T-cell (primary cell): ENCODE results near the gene IQGAP1. TPM values are rescaled to one million over a fixed set of nuclear protein-coding genes. Genes with fewer than 3 reads are reported as not detected.
A peak's percentile ranks its signal among the peaks of the same experiment; 100 is the strongest.
"Not testable (repeated sequence)": the region's sequence is repeated elsewhere in the genome, so short reads cannot be mapped to it uniquely, and the experiment has no call there.

Experiments
- ATAC-seq, 4 experiments: fragments of 200-7000 bp in 3 of 4; fragments of 150-1000 bp in 1 of 4; cut with Tn5 transposase; replicated peaks in 1 of 4; 1 replicate in 3 of 4; 2 replicates in 1 of 4; pipeline ENCODE4 v1.10.0; 2021; ENCODE audit warnings: moderate library complexity in 3 of 4, mild to moderate bottlenecking in 2 of 4, moderate number of reproducible peaks in 1 of 4
- CTCF ChIA-PET, 2 donors: fragments of 300-600 bp; sonication (Branson Sonifier 250); formaldehyde crosslinking; loops; one replicate each; lab custom pipeline; 2022; ENCODE audit warnings: antibody characterized with exemption in 2 of 2; lab: Charles Lee
- POLR2A ChIA-PET, 2 donors: fragments of 300-600 bp; sonication (Branson Sonifier 250); formaldehyde crosslinking; loops; one replicate each; lab custom pipeline; 2022; ENCODE audit warnings: antibody characterized with exemption in 2 of 2; lab: Charles Lee
- DNase-seq, 35 experiments: peaks; one replicate each; pipeline versions ENCODE4 v3.0.0 to v3.0.0-alpha.2; 2013 to 2023
- H3K27ac ChIP-seq: one replicate; pipeline ENCODE4 v1.5.1; 2013; ENCODE audit warnings: low read length
- H3K27me3 ChIP-seq, 2 experiments: replicated peaks in 1 of 2; 1 replicate in 1 of 2; 2 replicates in 1 of 2; pipeline versions ENCODE4 v1.6.1 to v1.7.0; 2013; ENCODE audit warnings: low read length in 1 of 2, mixed read lengths in 1 of 2; ENCODE audit not compliant: control insufficient read depth in 2 of 2, insufficient read depth in 2 of 2; ENCODE audit errors: extremely low read depth in 1 of 2
- H3K36me3 ChIP-seq, 2 donors: 1 replicate in 1 of 2; 2 replicates in 1 of 2; pipeline versions ENCODE4 v1.6.1 to v1.7.0; 2013; ENCODE audit warnings: low read length in 1 of 2; ENCODE audit not compliant: control insufficient read depth in 2 of 2, insufficient read depth in 1 of 2; ENCODE audit errors: extremely low read depth in 1 of 2
- H3K4me1 ChIP-seq, 2 experiments: 1 replicate in 1 of 2; 2 replicates in 1 of 2; pipeline versions ENCODE4 v1.6.1 to v1.7.0; 2013; ENCODE audit warnings: low read length in 2 of 2, mixed read lengths in 1 of 2; ENCODE audit not compliant: insufficient read depth in 2 of 2, control insufficient read depth in 1 of 2; ENCODE audit errors: extremely low read depth in 1 of 2
- H3K4me3 ChIP-seq, 2 donors: 1 replicate in 1 of 2; 2 replicates in 1 of 2; pipeline versions ENCODE4 v1.5.1 to v1.7.0; 2013; ENCODE audit warnings: mild to moderate bottlenecking in 2 of 2, low read length in 1 of 2, moderate library complexity in 1 of 2; ENCODE audit not compliant: control insufficient read depth in 1 of 2; ENCODE audit errors: extremely low read depth in 1 of 2
- H3K9me3 ChIP-seq: 2 replicates; pipeline ENCODE4 v1.7.0; 2013
- H3K27ac Mint-ChIP-seq, 2 donors: one replicate each; pipeline ENCODE4 v1.8.0; 2020 to 2021; ENCODE audit warnings: mild to moderate bottlenecking in 2 of 2, mixed read lengths in 2 of 2
- H3K27me3 Mint-ChIP-seq, 2 donors: one replicate each; pipeline ENCODE4 v1.8.0; 2021 to 2022; ENCODE audit warnings: mixed read lengths in 2 of 2
- H3K36me3 Mint-ChIP-seq: one replicate; pipeline ENCODE4 v1.8.0; 2021; ENCODE audit warnings: mixed read lengths
- H3K4me1 Mint-ChIP-seq, 3 donors: one replicate each; pipeline ENCODE4 v1.8.0; 2020 to 2022; ENCODE audit warnings: mixed read lengths in 3 of 3, mild to moderate bottlenecking in 1 of 3
- H3K4me3 Mint-ChIP-seq, 3 donors: one replicate each; pipeline ENCODE4 v1.8.0; 2020 to 2022; ENCODE audit warnings: mild to moderate bottlenecking in 3 of 3, mixed read lengths in 3 of 3, moderate library complexity in 3 of 3
- H3K9me3 Mint-ChIP-seq, 3 donors: one replicate each; pipeline ENCODE4 v1.8.0; 2020 to 2022; ENCODE audit warnings: mixed read lengths in 3 of 3
- WGBS: methylation state at CpG from one replicate; pipeline ENCODE4 v1.1.5; 2013; ENCODE audit warnings: missing lambda C conversion rate; ENCODE audit not compliant: insufficient coverage; 5-methylcytosine and 5-hydroxymethylcytosine counted together
- total RNA-seq, 35 experiments: library from RNA in 6 of 35; stranded (reverse) in 6 of 35; fragments of 120-200 nt in 1 of 35; gene quantifications; one replicate each; pipeline versions ENCODE4 v1.2.1 to v1.2.4 and lab custom pipeline; 2013 to 2026

The IQGAP1 gene
- total RNA-seq, 5 donors from 2014 or later (not counting 1 experiment from before 2014, with no cell fraction given): 125 to 158 (median 127) TPM

- CTCF ChIA-PET: interaction anchor here in 1 of 2 donors (0.6 kb wide), 1 partner anchor 53 kb away, joined by 6 read pairs; no protein-coding TSS in a partner anchor
- no peak overlapping the region for H3K4me3 Mint-ChIP-seq
- Histone ChIP-seq H3K4me1 (peaks cover 0 to 2% of the 10 kb centered on the region in 2 experiments), H3K36me3 (peaks cover 7 to 77% of the 10 kb centered on the region in 2 donors), H3K4me3 (no peak overlapping the region), H3K27ac (no peak overlapping the region), H3K27me3 (no peaks in the 10 kb centered on the region), H3K9me3 (no peaks in the 10 kb centered on the region)
- DNase-seq: no peak
- peaks cover 11 to 14% (median 13%) of the 10 kb centered on the region in 3 donors for H3K4me1 Mint-ChIP-seq
- POLR2A ChIA-PET: interaction anchor here (0.5 to 0.6 kb wide), 3 partner anchors 45 to 345 kb away, joined by 3 to 4 read pairs (median 4); no protein-coding TSS in a partner anchor
- H3K27me3 Mint-ChIP-seq: no peaks in the 10 kb centered on the region
- H3K9me3 Mint-ChIP-seq: no peaks in the 10 kb centered on the region
- 100% methylated on average over 1 of the region's 6 CpGs for WGBS
- no peak for ATAC-seq
- H3K27ac Mint-ChIP-seq: peak overlapping the region in 1 of 2 donors; percentile 37
- peaks cover 62% of the 10 kb centered on the region for H3K36me3 Mint-ChIP-seq
Measured at GRCh38 chr15:90497912-90498311, 109.9 kb downstream of the IQGAP1 start.

GRCh38 chr15:90500171-90500570 lies 112.1 kb downstream of the IQGAP1 start:
- Mint-ChIP-seq H3K27ac (peak overlapping the region in 1 of 2 donors; percentile 61), H3K27me3 (no peaks in the 10 kb centered on the region), H3K9me3 (no peaks in the 10 kb centered on the region), H3K4me1 (no peaks in the 10 kb centered on the region), H3K4me3 (no peak overlapping the region), H3K36me3 (peaks cover 48% of the 10 kb centered on the region)
- ChIA-PET CTCF (no interaction called here), POLR2A (interaction anchor here in 1 of 2 donors (1.1 kb wide), 1 partner anchor 24 kb away, joined by 5 read pairs; no protein-coding TSS in a partner anchor)
- Histone ChIP-seq H3K27me3 (no peaks in the 10 kb centered on the region), H3K27ac (no peak overlapping the region), H3K4me1 (no peaks in the 10 kb centered on the region), H3K36me3 (peaks cover 7 to 55% of the 10 kb centered on the region in 2 donors), H3K9me3 (no peaks in the 10 kb centered on the region), H3K4me3 (no peak overlapping the region)
- WGBS: no CpG with 5 or more reads among the region's 2 CpGs
- no peak for ATAC-seq
- DNase-seq: no peak

- H3K27me3 ChIP-seq: no peaks in the 10 kb centered on the region
- no peak overlapping the region for H3K27ac Mint-ChIP-seq
- CTCF ChIA-PET: no interaction called here
- WGBS: no CpG with 5 or more reads among the region's 4 CpGs
- H3K9me3 Mint-ChIP-seq: no peaks in the 10 kb centered on the region
- H3K36me3 ChIP-seq: peaks cover 7 to 44% of the 10 kb centered on the region in 2 donors
- H3K36me3 Mint-ChIP-seq: peaks cover 41% of the 10 kb centered on the region
- DNase-seq: no peak
- no peak for ATAC-seq
- no peaks in the 10 kb centered on the region for H3K27me3 Mint-ChIP-seq
- no peak overlapping the region for H3K4me3 Mint-ChIP-seq
- no peaks in the 10 kb centered on the region for H3K4me1 Mint-ChIP-seq
- H3K4me3 ChIP-seq: no peak overlapping the region
- no peak overlapping the region for H3K27ac ChIP-seq
- H3K9me3 ChIP-seq: no peaks in the 10 kb centered on the region
- POLR2A ChIA-PET: interaction anchor here in 1 of 2 donors (0.6 kb wide), 1 partner anchor 29 kb away, joined by 3 read pairs; no protein-coding TSS in a partner anchor
- H3K4me1 ChIP-seq: no peaks in the 10 kb centered on the region
Measured at GRCh38 chr15:90501898-90502297, 113.9 kb downstream of the IQGAP1 start.

GRCh38 chr15:90510781-90511180 lies 122.7 kb downstream of the IQGAP1 start:
- ChIA-PET POLR2A (interaction anchor here in 1 of 2 donors (0.6 kb wide), 1 partner anchor 1600 kb away, joined by 3 read pairs; no protein-coding TSS in a partner anchor), CTCF (interaction anchor here in 1 of 2 donors (0.7 to 1.2 kb wide), 2 partner anchors 109 to 1562 kb away, joined by 3 read pairs; no protein-coding TSS in a partner anchor)
- not testable (repeated sequence) for ATAC-seq, H3K27me3 ChIP-seq, DNase-seq, H3K27ac ChIP-seq, H3K9me3 ChIP-seq, H3K4me1 ChIP-seq, H3K4me3 ChIP-seq, H3K9me3 Mint-ChIP-seq, H3K36me3 ChIP-seq, H3K36me3 Mint-ChIP-seq, H3K27me3 Mint-ChIP-seq
- 95% methylated on average over 22 of the region's 29 CpGs for WGBS
- H3K4me1 Mint-ChIP-seq: peaks cover 12 to 17% (median 12%) of the 10 kb centered on the region in 3 donors
- H3K27ac Mint-ChIP-seq: peak overlapping the region; percentile 65 to 78
- peak overlapping the region in 2 of 3 donors; percentile 64 to 73 for H3K4me3 Mint-ChIP-seq

- not testable (repeated sequence) for H3K36me3 Mint-ChIP-seq, H3K27me3 ChIP-seq, H3K4me1 ChIP-seq, H3K4me3 ChIP-seq, H3K9me3 Mint-ChIP-seq, H3K27me3 Mint-ChIP-seq, H3K27ac ChIP-seq, H3K36me3 ChIP-seq, H3K9me3 ChIP-seq
- peaks cover 12 to 17% (median 12%) of the 10 kb centered on the region in 3 donors for H3K4me1 Mint-ChIP-seq
- ATAC-seq (peak in 3 of 4 experiments; percentile 28 to 56 (median 55)), DNase-seq (peak in 27 of 35 experiments; percentile 4 to 60 (median 21))
- H3K27ac Mint-ChIP-seq: peak overlapping the region; percentile 65 to 78
- H3K4me3 Mint-ChIP-seq: peak overlapping the region; percentile 64 to 73 (median 66)
- ChIA-PET CTCF (interaction anchor here in 1 of 2 donors (0.7 to 1.2 kb wide), 2 partner anchors 108 to 1562 kb away, joined by 3 read pairs; no protein-coding TSS in a partner anchor), POLR2A (interaction anchor here in 1 of 2 donors (0.6 kb wide), 1 partner anchor 1601 kb away, joined by 3 read pairs; no protein-coding TSS in a partner anchor)
- WGBS: 28% methylated on average over 3 of the region's 13 CpGs
Measured at GRCh38 chr15:90511211-90511618, 123.2 kb downstream of the IQGAP1 start.

GRCh38 chr15:90512276-90512675 lies 124.2 kb downstream of the IQGAP1 start:
- POLR2A ChIA-PET: interaction anchor here (0.5 to 0.7 kb wide), 7 partner anchors 9 to 391 kb away, joined by 3 to 11 read pairs (median 4); no protein-coding TSS in a partner anchor
- Histone ChIP-seq H3K27me3 (no peaks in the 10 kb centered on the region), H3K27ac (no peak overlapping the region), H3K36me3 (no peaks in the 10 kb centered on the region), H3K4me3 (no peak overlapping the region), H3K9me3 (no peaks in the 10 kb centered on the region), H3K4me1 (peaks cover 0 to 6% of the 10 kb centered on the region in 2 experiments)
- H3K4me1 Mint-ChIP-seq: peaks cover 12 to 17% (median 14%) of the 10 kb centered on the region in 3 donors
- H3K4me3 Mint-ChIP-seq: peak overlapping the region in 1 of 3 donors; percentile 31
- H3K27me3 Mint-ChIP-seq: no peaks in the 10 kb centered on the region
- H3K27ac Mint-ChIP-seq: no peak overlapping the region
- ATAC-seq: no peak
- WGBS: no CpG with 5 or more reads among the region's 2 CpGs
- no peak for DNase-seq
- H3K36me3 Mint-ChIP-seq: no peaks in the 10 kb centered on the region
- CTCF ChIA-PET: interaction anchor here (0.7 kb wide), 2 partner anchors 136 to 355 kb away, joined by 5 to 10 read pairs; no protein-coding TSS in a partner anchor
- no peaks in the 10 kb centered on the region for H3K9me3 Mint-ChIP-seq
